ENCODE measurements around the gene LRRC72.
"Not testable (repeated sequence)": the region's sequence is repeated elsewhere in the genome, so short reads cannot be mapped to it uniquely, and the experiment has no call there.

The LRRC72 gene

DNA sequence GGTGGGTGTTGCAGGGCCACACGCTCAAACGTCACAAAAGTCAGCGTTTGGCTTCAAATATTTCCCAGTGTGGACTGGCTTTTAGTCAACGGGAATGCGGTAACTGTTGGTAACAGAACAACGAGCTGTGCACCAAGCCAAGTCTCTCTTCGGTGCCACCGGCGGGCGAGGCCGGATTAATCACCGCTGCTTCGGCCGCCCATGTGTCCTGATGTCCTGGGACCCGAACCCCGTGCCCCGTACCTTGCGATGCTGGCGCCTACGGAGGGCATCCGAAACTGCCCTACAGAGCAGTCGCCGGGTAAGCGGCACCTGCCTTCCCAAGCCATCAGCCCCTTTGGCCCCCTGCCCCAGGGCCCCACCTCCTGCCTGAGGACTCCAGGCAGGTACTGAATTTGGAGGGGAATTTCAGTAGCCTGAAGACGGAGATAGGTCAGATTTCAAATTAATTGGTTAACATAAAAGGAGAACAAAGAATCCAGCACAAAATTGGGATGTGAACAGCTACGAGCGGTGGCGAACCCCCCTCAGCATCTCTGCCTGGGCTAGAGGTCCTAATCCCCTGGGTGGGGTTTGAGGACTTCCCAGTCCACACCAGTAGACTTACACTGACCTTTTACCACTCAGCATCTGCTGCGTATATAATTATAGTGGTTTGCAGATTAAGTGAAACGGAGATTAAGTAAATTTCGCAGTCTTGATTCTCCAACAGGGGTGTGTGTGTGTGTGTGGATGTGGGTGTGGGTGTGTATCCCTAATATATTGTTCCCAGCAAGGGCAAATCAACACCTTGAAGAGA is at the start of gene LRRC72:
Gene LRRC72, plus strand, starts transcription at position 84 of the 799 bp plus-strand sequence. Its CDS starts 128 bp downstream, at position 212.
- no peak for DNase-seq

- DNase-seq, result no peak
Measured at GRCh38 chr7:16479161-16479560, 47.5 kb upstream of the LRRC72 start.

- no peak for DNase-seq
Measured at GRCh38 chr7:16479591-16479990, 47.0 kb upstream of the LRRC72 start.

GRCh38 chr7:16484453-16485158 is 42.0 kb upstream of the LRRC72 start:
- no peak for DNase-seq

- no peak for DNase-seq
Measured at GRCh38 chr7:16491148-16491547, 35.5 kb upstream of the LRRC72 start.

GRCh38 chr7:16492513-16493062 is 34.0 kb upstream of the LRRC72 start:
- DNase-seq, result no peak

GRCh38 chr7:16493266-16493665 is 33.4 kb upstream of the LRRC72 start:
- no peak for DNase-seq

DNA sequence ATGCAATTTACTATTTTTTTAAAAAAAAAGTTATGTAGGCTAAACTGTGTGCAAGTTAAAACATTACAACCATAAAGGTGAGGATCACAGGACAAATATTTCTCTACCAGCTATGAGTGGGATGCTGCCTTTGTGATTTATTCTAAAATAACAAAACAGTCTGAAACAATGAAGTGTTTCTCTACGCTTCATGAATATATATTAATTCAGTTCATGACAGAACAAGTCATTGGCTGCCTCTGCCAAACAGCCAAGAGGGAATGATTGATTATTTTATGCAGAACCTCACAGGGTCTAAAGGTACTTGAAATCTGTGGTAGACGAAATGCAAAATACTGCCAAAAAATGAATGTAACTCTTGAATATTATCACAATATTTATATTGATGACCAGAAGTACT is 32.1 kb upstream of the LRRC72 start:
- DNase-seq, result no peak

DNA sequence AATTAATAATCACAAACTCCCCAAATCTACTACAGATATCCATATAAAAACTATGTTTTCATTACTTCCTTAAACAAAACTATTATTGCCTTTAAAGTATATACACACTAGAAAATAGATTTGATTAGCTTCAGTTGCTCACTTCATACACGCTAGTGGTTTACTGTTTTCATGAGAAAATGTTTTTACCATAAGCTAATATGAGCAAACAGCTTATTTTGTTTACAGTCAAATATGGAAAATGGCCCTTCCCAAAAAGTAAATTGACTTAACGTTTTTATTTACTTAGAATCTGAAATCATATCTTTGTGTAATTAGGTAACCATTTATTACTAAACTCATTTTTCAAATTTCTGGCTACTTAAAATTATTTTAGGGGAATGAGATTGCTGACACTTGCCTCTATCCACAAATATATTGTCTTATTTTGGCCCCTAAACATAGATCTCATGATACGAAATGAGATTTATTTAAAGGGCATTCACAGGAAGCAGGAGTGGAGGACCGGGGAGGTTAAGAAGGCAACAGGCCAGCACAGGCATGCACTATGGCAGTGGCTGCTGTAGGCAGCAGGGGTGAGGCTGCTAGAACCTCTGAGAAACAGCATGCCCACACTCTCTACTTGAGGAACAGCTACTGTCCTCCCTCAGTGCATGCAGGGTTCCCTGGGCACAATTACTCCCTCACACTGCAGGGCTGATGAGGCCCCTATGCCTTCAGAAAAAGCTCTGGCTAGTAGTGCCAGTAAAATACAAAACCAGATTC is 31.5 kb upstream of the LRRC72 start:
- no peak for DNase-seq

DNA sequence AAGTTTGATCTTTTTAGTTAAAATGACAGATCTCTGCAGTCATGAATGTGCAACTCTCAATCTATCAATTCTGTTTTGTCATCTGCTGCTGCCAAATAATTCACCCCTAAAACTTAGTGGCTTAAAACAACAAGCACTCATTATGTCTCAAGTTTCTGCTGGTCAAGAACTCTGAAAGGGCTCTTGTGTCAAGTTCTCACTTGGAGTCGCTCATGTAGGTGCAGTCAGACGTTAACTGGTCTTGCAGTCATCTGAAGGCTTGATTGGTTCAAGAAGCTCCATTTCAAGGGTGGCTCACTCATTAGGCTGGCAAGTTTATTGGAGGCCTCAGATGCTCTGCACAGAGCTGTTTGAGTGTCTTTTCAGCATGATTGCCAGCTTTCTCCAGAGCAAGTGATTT is 28.5 kb upstream of the LRRC72 start:
- no peak for DNase-seq

DNA sequence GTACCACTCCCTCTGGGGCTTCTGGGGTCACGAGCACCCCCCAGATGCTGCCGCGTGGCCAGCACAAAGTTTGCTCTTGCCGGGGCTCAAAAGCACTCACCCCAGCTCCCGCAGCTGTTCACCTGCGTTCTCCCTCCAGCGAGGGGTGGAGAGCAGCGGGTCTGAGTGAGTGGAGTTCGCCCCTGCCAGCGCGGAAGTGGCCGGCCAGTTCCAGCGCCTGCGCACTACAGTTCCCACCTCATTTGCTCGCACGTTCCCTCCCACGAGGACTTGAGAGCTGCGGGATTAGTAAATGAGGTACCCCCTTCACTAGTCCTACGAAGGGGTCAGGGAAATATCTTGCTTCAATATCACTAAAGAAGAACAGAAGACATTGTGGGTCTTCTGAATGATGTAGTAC is 24.3 kb upstream of the LRRC72 start:
- no peak for DNase-seq

DNA sequence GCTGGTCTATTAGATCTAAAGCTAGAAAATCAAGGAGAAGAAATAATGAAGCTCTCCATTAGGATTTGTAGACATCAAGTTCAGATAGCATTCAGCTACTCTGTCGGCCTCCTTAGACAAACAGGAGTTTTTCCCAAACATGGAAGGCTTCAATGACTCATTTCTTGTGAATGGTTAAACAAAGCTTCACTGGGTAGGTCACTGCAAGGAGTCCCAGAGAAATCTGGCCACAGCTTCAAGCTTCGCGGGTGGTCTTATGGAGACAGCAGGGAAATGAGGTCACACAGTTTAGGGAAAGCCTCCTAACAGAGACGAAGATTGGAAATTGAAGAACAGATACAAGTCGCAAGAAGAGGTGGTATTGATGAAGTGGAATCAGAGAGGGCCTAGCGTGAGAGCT is 22.6 kb upstream of the LRRC72 start:
- no peak for DNase-seq

DNA sequence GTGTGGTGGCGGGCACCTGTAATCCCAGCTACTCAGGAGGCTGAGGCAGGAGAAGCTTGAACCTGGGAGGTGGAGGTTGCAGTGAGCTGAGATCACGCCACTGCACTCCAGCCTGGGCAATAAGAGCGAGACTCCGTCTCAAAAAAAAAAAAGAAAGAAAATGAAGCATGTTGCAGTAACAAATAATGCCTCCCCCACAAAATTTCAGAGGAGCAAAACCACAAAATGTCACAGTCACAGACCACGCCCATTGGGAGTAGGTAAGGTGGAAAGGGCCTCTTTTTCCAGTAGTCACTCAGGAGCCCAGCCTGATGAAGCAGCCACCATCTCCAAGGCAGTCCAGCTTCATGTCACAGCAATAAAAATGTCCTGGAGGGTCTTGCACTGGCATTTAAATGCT is 20.2 kb upstream of the LRRC72 start:
- not testable (repeated sequence) for DNase-seq

- DNase-seq, result no peak
Measured at GRCh38 chr7:16509829-16510228, 16.8 kb upstream of the LRRC72 start.

DNA sequence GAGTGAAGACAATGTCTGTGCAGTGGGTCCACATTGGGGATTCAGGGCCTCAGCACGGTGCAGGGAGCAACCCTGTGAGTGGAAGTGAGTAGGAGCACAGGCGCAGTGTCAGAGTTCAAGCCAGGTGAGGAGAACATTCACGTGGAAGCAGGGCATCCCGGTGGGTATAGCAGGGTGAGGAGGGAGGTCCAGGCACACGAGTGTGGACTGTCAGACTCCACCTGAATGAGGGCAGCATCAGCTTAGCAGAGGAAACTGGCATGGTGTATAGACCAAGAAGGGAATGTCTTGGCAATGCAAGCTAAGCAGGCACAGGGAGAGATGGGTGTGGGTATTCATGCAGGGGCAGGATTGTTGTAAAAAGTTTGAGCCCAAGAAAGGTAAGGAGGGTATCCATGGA is 15.3 kb upstream of the LRRC72 start:
- DNase-seq, result no peak

- no peak for DNase-seq
Measured at GRCh38 chr7:16512097-16512496, 14.5 kb upstream of the LRRC72 start.

DNA sequence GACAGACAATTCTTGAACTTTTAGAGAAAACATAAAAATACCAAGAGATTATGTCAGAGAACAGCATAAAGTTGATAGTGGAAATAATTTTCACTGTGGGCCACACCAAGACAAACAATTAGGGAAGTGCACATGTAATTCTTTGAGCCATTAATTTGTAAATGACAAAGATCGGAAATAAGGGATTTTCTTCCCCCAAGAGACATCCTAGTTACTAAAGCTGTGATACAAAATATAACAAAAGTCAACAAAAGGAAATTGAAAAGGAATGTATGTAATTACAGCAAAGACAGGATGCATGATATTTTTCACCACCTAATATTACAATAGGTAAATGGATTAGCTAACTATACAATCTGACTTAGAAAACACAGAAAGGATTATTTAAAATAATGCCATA is 12.4 kb upstream of the LRRC72 start:
- no peak for DNase-seq

DNA sequence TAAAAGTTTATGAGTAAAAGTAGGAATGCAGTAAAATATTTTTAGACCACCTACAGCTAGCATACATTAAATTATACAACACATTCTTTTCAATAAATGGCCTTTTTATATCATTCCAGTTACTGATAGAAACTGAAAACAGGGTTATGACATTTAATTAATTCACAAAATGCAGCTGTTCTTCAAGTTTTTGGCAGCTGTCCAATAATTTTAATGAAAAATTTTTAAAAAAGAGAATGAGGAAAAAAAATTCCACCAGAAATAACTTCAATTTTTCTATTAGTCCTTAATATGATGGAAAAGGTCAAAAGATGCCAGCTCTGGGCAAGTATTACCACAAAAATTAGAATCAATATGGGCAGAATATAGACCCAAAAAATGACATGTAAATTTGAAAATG is 11.9 kb upstream of the LRRC72 start:
- DNase-seq, result no peak

GRCh38 chr7:16515785-16516685 is 10.6 kb upstream of the LRRC72 start:
- no peak for DNase-seq

GRCh38 chr7:16519985-16520384 is 6.6 kb upstream of the LRRC72 start:
- DNase-seq, result not testable (repeated sequence)

DNA sequence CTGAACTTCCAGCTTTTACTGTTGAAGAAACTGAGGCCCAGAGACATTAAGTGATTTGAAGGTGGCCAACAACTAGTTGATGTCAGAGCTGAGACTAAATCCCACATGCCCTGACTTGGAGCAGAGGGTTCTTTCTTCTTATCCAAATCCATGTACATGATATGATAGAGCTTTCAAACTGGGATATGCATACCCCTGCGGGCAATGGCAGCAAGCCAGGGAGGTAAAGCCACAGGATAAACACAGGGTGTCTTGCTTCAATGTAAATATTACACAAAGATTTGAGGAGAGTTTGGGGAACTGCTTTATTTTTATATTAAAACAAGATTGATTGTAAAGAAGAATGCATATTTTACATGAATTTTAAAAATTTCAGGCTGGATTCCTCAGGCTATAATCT is 2.3 kb upstream of the LRRC72 start:
- DNase-seq, result no peak
